Measurements from ENCODE around the gene GPR107. TPM values are rescaled to one million over a fixed set of nuclear protein-coding genes. Genes with fewer than 3 reads are reported as not detected.
A peak's percentile ranks its signal among the peaks of the same experiment; 100 is the strongest.

Gene GPR107
- total RNA-seq, 1 experiment from 2014 or later, result 47.1 TPM

DNA sequence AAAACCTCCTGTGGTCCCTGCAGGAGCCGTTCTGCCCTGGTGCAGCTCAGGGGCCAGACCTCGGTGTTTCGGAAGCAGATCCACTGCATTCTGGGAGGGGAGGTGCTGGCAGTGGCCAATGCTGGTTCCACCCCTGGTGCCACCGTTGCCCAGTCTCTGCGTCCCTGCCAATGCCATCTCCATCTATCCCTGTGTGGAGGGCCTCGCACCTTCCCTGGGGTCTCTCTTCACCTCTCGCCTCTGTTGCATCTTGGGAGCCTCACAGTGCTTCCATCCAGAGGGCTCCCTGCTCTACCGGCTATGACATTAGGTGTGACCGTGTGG, 133.8 kb downstream of the GPR107 start:
- POLR2A ChIA-PET (ENCODE audit: low non-redundant PET), result no interaction called here
- intact Hi-C loops (cut with micrococcal nuclease; ENCODE audit: unreplicated experiment), result no loop called here

DNA sequence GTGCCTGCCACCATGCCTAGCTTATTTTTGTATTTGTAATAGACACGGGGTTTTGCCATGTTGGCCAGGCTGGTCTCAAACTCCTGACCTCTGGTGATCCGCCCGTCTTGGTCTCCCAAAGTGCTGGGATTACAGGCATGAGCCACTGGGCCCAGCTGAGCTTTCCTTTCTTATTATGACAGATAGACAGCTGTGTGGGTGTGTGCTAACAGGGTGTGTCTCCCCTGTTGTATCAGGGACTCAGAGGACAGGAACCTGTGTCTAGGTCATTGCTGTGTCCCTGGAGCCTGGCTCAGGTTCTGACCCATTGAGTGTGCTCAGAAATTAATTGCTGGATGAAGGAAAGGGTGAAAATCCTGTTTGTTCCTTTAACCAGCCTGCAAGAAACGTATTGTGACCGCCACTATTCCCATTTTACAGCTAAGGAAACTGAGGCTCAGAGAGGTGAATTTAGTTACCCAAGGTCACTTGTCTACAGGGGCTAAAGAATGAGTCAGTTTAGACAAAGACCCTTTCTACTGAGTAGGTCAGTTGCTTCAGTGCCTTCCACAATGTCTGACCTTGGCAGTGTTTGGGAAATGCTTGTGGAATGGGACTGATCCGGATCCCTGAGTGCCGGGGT, 135.3 kb downstream of the GPR107 start:
- no peaks in the 10 kb centered on the region for H3K9me3 ChIP-seq (ENCODE audit: low read depth, low read length, poor library complexity, severe bottlenecking)
- peaks cover 34% of the 10 kb centered on the region for H3K4me1 ChIP-seq (ENCODE audit: insufficient read depth, low read length, poor library complexity, severe bottlenecking)
- H3K27me3 ChIP-seq (replicated peaks; ENCODE audit: insufficient read depth, low read depth, low read length, poor library complexity), result no peaks in the 10 kb centered on the region
- no TSS peak for BruUV-seq (replicated peaks)
- ChIA-PET CTCF (no interaction called here), POLR2A (ENCODE audit: low non-redundant PET) (no interaction called here)
- no peak for TF ChIP-seq EZH2 (IDR thresholded peaks at IDR 0.05; ENCODE audit: borderline replicate concordance, low read depth, low read length, poor library complexity, severe bottlenecking)
- TF ChIP-seq, protein P1, sequence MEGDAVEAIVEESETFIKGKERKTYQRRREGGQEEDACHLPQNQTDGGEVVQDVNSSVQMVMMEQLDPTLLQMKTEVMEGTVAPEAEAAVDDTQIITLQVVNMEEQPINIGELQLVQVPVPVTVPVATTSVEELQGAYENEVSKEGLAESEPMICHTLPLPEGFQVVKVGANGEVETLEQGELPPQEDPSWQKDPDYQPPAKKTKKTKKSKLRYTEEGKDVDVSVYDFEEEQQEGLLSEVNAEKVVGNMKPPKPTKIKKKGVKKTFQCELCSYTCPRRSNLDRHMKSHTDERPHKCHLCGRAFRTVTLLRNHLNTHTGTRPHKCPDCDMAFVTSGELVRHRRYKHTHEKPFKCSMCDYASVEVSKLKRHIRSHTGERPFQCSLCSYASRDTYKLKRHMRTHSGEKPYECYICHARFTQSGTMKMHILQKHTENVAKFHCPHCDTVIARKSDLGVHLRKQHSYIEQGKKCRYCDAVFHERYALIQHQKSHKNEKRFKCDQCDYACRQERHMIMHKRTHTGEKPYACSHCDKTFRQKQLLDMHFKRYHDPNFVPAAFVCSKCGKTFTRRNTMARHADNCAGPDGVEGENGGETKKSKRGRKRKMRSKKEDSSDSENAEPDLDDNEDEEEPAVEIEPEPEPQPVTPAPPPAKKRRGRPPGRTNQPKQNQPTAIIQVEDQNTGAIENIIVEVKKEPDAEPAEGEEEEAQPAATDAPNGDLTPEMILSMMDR (conservative IDR thresholded peaks at IDR 0.05; ENCODE audit: low read depth, low read length), result no peak
- DNase-seq (ENCODE audit: low spot score), result no peak
- no peak overlapping the region for H3K4me3 ChIP-seq (ENCODE audit: low read depth, low read length, poor library complexity, severe bottlenecking)
- no peaks in the 10 kb centered on the region for H3K36me3 ChIP-seq (ENCODE audit: insufficient read depth, low read length, poor library complexity, severe bottlenecking)
- H3K27ac ChIP-seq (ENCODE audit: low read depth, low read length, poor library complexity, severe bottlenecking), result no peak overlapping the region
- intact Hi-C loops (cut with micrococcal nuclease; ENCODE audit: unreplicated experiment), result no loop called here

More for the DNA sequence above, 133.8 kb downstream of the GPR107 start:
- Histone ChIP-seq H3K27ac (ENCODE audit: low read depth, low read length, poor library complexity, severe bottlenecking) (peak overlapping the region; percentile 50), H3K9me3 (ENCODE audit: low read depth, low read length, poor library complexity, severe bottlenecking) (no peaks in the 10 kb centered on the region), H3K4me1 (ENCODE audit: insufficient read depth, low read length, poor library complexity, severe bottlenecking) (peaks cover 26% of the 10 kb centered on the region), H3K4me3 (ENCODE audit: low read depth, low read length, poor library complexity, severe bottlenecking) (no peak overlapping the region), H3K36me3 (ENCODE audit: insufficient read depth, low read length, poor library complexity, severe bottlenecking) (no peaks in the 10 kb centered on the region), H3K27me3 (replicated peaks; ENCODE audit: insufficient read depth, low read depth, low read length, poor library complexity) (no peaks in the 10 kb centered on the region)
- no peak for DNase-seq (ENCODE audit: low spot score)
- no TSS peak for BruUV-seq (replicated peaks)
- CTCF ChIA-PET, result no interaction called here
- TF ChIP-seq, protein P1 (conservative IDR thresholded peaks at IDR 0.05; ENCODE audit: low read depth, low read length), result no peak
- no peak for TF ChIP-seq EZH2 (IDR thresholded peaks at IDR 0.05; ENCODE audit: borderline replicate concordance, low read depth, low read length, poor library complexity, severe bottlenecking)

Other genes with a start within 250 kb of the GPR107 start
- gene TOR1A, start 229.8 kb upstream of the GPR107 start, total RNA-seq (2021), result 42.8 and 46.3 TPM in 2 replicates
- 52.6 and 60.4 TPM in 2 replicates for gene C9orf78, start 218.6 kb upstream of the GPR107 start, total RNA-seq (2021)
- gene USP20, start 218.4 kb upstream of the GPR107 start, total RNA-seq (2021), result 17.1 and 21.0 TPM in 2 replicates
- gene FNBP1, start 10.7 kb upstream of the GPR107 start, total RNA-seq (2021), result 200 and 215 TPM in 2 replicates
- gene NCS1, start 118.5 kb downstream of the GPR107 start, total RNA-seq (2021), result 58.6 and 58.8 TPM in 2 replicates
- 0.22 and 0.28 TPM in 2 replicates for gene HMCN2, start 211.9 kb downstream of the GPR107 start, total RNA-seq (2021)